HG03457 (cell line): ENCODE results near the gene COL4A2.
"Not testable (repeated sequence)": the region's sequence is repeated elsewhere in the genome, so short reads cannot be mapped to it uniquely, and the experiment has no call there.

ENCODE experiments used
- ATAC-seq: cut with Tn5 transposase; IDR thresholded peaks from one replicate; pipeline ENCODE4 v1.9.1; 2021; ENCODE audit warnings: moderate number of reproducible peaks; ENCODE audit not compliant: unreplicated experiment

The COL4A2 gene

DNA sequence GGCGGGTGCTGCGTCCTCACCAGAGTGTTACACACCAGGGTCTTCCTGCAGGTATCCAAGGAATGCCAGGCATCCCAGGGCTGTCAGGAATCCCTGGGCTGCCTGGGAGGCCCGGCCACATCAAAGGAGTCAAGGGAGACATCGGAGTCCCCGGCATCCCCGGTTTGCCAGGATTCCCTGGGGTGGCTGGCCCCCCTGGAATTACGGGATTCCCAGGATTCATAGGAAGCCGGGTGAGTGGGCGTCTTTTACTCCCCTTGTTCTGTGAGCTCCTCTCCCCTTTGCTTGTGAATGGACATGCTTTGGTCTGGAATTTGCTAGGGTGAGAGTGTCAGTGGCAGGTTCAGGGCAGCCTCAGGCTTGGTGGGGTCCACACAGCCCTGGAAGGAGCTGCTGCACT lies 178.5 kb downstream of the COL4A2 start:
- no peak for ATAC-seq

DNA sequence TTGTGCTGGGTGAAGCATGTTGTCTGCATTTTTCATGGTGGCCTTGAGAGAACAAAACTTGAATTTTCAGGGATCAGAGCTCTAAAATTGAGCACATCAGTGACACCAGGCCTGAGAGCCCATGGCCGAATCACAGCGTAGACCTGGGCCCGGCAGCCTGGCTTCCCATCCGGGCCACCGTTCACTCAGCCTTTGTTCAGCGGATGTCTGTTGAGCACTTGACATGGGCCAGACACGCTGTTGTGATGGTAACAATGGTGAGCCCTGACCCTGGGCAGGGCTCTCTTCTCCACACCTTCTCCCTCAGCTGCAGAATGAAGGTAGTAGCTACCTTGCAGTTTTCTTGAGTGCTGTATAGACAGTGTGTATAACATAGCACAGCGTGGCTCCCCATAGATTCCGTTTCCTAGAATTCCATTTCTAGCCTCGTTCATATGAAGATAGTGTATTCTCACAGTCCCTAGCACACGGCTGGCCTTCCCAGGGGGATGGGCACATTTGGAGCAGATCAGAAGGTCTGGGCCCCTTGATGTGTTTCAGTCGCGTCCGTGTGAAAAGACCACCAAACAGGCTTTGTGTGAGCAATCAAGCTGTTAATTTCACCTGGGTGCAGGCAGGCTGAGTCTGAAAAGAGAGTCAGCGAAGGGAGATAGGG lies 179.1 kb downstream of the COL4A2 start:
- ATAC-seq = no peak

DNA sequence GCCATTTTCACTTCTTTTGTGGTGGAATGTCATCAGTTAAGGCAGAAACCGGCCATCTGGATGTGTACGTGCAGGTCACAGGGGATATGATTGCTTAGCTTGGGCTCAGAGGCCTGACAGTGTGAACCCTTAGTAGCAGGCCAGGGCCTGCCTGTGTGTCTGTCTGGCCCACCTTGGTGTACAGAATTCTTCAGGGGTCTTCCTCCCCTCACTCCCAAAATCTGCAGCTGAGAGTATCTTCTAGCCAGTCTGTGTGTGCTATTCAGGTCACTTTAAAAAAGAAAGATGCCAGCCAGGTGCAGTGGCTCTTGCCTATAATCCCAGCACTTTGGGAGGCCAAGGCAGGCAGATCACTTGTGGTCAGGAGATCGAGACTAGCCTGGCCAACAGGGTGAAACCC lies 179.8 kb downstream of the COL4A2 start:
- not testable (repeated sequence) for ATAC-seq

DNA sequence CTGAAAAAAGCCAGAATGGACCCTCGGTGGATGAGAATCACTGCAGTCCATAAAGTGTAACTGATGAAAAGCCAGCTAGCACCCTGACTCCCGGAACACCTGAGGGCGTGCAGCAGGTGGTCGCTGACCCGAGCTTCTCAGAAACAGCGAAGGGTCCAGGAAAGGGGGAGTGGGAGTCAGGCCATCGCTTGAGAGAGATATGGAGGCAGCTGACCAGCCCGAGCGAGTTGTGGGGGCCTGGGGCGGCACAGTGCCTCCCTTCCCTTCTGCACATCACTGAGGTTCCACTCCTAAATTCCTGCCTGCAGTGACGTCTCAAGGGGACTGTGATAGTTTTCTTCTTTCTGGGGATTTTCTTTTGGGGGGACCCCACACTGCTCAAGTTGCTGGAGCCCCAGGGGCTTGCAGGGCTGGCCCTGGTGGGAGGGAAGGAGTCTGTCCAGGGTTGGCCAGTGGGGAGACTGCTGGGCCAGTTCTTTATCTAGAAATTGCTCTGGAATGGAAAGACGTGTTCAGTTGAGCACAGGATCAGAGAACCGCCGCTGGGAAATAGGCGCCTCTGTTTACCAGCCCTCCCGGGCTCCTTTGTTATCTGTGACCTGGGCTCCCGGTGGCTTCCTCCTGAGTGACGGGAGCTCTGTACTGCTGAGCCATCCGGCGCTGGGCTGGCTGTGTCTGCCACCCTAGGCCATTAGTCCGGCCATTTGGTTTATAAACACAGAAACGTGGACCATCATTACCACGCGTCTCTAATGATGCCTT lies 183.1 kb downstream of the COL4A2 start:
- ATAC-seq = no peak

DNA sequence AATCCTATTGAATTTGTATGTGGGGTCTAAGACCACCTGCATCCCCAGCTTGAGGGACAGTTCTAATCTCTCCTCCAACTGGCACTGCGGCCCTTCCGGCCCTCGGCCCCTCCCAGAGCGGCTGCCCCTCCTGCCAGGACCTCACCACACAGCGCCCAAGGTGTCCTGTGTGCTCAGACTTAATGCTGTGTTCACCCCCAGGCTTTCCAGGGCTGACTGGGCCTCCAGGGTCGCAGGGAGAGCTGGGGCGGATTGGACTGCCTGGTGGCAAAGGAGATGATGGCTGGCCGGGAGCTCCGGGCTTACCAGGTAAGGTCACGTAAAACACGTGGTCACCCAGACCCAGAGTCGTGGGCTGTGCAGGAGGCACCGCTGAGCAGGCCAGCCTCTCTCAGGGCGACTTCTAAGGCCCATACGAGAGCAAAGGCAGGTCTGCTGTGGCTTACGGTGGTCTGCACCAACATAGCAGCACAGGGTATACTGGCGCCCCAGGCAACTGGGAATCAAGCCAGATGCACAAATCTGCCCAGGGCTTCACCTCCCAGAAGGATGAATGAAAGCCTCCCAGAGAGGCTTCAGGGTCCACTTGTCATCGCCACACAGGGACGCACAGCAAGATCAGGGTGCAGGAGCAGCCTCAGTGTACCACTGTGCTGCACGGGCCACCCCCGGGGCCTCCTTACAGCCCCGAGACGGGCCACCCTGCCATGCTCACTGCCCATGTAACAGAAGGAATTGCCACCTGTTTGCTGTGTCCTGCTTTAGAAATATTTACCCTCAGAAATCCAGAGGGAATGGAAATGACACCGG lies 185.0 kb downstream of the COL4A2 start:
- no peak for ATAC-seq

DNA sequence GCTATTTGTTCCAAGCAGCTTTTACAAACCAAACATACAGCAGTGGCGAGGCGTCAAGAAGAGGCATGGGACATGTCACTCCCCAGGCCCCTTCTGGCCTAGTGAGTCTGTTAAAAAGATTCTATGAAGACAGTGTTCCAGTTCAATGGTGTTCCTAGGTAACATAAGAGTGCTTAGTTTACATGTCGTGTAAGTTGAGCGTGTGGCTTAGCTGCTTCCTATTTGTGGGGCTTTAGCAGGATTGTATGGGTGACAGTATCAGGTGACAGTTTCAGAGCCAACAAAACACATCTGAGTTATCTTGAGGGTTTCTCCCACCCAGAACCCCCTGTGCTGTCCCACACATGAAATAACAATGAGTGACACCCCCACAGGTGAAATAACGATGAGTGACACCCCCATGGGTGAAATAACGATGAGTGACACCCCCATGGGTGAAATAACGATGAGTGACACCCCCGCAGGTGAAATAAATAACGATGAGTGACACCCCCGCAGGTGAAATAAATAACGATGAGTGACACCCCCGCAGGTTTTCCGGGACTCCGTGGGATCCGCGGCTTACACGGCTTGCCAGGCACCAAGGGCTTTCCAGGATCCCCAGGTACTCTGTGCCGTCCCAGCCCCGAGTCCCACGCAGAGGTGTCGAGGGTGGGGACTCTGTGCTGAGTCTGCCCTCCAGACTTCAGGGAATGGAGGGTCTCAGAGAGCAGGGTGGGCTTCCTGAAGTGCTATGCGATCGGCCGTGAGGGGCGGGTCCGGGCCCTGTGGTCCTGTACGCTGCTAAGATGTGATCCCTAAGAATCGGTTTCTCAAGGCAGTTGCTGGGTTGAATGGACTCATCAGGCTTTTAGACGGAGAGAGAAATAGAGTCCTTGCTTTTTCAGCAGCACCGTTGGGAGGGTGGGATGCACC lies 185.9 kb downstream of the COL4A2 start:
- ATAC-seq = no peak

DNA sequence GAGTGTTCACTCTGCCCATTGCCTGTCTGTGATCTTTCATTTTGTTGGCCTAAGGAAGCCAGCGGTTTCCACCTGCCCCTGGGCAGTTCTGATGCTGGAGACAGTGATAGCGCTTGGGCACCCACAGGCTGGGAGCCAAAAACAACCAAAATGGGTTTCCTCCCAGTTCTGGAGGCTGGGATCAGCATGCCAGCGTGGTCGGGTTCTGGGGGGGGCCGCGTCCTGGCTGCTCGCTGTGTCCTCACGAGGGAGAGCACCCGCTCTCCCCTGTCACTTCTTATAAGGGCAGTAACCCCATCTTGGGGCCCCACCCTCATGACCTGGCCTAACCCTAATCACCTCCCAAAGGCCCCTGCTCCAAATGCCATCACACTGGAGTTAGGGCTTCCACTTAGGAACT lies 186.5 kb downstream of the COL4A2 start:
- no peak for ATAC-seq

DNA sequence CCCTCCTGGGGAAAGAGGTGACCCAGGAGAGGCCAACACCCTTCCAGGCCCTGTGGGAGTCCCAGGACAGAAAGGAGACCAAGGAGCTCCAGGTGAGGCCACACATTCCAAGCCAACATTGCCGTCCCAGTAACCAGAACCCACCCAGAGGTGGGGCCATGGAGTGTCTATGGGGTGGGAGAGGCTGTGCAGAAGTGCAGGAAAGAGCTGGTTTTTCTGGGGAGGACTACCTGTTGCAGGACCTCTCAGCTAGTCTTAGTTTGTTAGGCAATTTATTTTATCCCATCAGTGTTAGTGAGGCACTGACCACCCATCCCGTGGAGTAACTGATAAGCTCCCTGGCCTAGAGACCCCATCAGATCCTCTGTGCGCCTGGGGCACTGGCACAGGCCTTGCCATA lies 188.3 kb downstream of the COL4A2 start:
- no peak for ATAC-seq

DNA sequence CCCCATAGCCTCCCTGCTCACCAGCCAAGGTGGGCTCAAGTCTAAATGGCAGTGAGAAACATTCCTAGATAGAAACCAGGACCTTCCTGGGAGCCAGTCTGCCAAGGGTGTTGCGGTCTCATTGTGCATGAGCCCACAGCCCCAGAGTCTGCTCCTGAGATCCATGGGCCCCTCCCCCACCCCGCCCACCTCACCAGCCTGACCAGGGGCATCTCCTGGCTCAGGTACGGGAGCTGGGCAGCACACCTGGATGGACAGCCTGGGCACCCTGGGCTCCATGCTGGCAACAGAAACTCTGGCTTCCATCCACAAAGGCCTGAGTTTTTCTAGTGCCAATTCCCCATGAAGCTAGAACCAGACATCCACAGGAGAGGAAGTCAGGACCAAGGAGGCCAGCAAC lies 188.8 kb downstream of the COL4A2 start:
- ATAC-seq = no peak

DNA sequence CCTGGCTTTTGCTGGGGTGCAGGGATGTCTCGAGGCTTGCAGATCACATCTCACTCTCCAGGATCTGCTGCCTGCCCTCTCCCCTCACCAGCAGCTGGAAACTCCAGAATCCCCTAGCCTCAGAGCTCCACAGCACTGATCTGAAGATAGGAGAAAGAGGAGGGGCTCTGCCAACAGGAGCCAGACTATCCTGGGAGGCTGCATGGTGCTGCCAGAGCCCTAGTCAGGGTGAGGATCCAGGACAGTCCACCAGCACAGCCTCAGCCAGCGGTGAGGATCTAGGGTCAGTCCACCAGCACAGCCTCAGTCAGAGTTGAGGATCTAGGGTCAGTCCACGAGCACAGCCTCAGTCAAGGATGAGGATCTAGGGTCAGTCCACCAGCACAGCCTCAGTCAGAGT lies 189.2 kb downstream of the COL4A2 start:
- ATAC-seq = no peak

DNA sequence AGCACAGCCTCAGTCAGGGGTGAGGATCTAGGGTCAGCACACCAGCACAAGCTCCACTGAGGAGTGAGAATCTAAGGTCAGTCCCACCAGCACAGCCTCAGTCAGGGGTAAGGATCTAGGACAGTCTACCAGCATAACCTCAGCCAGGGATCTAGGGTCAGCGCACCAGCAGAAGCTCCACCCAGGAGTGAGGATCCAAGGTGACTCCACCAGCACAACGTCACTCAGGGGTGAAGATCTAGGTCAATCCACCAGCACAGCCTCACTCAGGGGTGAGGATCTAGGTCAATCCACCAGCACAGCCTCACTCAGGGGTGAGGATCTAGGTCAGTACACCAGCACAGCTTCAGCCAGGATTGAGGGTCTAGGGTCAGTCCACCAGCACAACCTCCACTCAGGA lies 189.9 kb downstream of the COL4A2 start:
- no peak for ATAC-seq

DNA sequence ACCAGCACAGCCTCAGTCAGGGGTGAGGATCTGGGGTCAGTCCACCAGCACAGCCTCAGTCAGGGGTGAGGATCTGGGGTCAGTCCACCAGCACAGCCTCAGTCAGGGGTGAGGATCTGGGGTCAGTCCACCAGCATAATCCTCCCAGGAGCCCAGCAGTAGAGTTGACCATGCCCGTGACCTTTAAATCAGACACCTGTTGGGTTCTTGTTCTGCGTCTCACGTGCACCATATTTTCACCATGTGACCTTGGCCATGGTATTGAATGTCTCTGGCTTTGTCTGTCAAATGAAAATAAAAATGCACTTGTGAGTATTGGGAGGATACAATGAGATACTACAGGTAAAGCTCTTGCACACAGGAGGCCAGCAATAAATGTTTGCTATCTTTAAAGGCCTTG lies 190.8 kb downstream of the COL4A2 start:
- not testable (repeated sequence) for ATAC-seq

DNA sequence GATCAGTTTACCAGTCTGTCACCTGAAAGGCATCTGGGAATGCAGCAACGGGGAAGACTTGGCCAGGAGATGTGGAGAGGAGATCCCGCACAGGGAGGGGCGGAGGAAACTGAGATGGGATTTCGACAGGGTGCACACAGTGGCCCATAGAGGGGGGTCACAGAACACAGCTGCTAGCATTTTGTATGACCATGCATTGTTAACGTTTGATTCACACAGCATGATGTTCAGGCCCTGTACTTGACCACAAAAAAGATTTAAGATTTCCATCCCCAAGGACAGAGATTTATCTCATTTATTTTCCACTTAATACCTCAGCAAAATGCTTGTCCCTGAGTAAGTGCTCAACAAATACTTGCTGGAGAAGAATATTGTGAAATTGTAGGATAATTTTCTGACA lies 191.2 kb downstream of the COL4A2 start:
- ATAC-seq = no peak

DNA sequence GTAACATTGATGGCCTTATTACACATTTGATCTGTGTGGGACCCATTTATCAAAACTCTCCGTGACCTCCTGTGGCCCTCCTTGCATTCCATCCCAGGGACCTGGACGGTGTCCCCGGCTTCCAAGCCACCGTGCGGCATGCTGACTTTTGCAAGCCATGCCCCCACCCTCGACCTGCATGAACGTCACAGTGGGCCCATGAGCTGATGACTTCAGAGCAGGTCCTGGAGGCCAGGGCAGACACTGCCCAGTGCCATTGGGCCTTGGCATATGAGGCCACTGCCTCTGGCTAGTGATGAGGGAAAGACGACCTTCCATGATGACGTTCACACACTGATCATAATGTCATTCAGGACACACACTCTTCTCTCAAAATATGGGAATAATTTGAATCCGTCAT lies 191.7 kb downstream of the COL4A2 start:
- ATAC-seq = no peak

DNA sequence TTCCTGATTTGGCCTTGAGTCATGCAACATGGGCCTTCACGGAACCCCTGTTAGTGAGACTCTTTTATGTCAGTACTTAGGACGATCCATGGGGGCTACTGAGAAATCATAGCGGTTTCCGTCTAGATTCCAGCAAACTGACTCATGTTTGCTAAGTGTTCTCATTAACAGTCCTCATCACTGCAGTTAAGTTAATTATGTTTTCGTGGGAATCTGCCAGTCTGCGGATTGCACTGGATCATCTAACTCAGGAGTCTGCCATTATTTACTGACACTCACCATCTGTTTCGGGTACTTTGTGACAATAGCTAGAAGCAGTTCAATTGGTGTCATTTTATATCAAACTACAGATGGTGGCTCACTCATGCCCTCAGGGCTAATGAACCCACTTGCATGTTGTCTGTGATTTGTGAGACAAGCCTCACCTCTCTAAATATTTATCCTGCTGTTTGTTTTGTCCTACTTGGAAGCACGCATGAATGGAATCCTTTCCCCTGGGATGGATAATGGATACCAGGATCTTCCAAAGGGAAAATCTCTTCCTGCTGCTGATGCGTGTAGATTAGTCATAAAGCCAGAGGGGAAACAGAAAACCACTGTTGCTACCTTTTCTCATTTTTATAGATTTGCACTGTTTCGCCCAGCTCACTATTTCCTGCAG lies 192.7 kb downstream of the COL4A2 start:
- no peak for ATAC-seq

DNA sequence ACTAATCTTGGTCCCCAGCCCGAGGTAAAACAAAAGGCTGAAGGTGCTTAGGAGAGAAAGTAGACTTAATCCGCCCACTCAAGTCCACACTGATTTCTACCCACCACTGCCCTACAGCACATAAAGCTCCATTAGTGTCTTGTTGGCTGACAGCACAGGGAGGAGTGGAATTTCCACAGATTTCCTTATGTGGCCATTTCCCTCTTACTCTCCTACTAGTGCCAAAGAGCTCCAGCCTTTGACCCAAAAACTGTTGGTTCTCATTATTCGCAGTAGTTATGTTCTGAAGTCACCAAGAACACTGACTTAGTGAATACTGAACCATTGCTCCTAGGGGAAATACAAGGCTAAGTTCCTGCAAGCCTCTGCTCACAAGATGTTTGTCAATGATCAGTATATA lies 193.3 kb downstream of the COL4A2 start:
- no peak for ATAC-seq

DNA sequence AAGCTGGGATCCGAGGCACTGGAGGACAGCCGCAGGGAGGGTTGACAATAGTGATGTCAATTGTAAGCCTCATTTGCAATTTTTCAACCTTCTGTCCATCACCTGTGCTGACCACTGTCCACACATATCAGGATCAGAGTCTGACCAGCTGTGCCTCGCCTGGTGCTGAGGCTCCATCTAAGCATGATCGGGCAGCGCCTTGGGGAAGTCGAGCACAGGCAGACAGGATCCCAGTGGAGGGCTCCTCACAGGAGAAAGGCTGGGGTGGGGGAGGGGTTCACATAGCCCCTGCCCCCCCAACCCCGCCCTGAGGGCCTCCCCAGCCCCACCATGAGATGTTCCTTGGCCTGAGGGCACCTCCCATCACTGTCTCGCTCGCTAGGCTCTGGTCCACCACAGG lies 194.1 kb downstream of the COL4A2 start:
- ATAC-seq = no peak

DNA sequence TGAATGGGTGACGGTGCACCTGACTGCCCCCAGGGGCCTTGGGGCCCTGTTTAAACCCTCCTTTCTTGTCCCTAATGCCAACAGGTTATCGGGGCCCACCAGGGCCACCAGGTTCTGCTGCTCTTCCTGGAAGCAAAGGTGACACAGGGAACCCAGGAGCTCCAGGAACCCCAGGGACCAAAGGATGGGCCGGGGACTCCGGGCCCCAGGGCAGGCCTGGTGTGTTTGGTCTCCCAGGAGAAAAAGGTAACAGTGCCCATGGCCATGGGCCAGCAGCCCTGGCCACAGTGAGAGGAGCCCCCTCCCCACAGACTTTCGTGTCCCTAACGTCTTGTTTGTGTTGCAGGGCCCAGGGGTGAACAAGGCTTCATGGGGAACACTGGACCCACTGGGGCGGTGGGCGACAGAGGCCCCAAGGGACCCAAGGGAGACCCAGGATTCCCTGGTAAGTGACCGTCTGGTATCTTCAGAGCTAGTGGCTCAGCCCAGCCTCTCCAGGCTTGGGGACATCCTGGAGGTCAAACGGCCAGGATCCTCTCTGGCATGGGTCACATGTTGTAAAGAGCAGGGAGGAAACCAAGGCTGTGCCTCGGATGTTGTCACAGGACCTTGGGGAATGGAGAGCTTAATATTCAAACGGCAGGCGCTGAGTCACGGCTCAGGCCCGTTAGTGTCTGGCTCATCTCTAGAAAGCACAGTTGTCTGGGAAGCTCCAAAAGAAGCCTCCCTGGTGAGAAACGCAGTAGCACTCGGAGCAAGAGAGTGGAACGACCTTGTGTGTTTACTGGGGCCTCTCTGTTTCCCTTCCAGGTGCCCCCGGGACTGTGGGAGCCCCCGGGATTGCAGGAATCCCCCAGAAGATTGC lies 196.2 kb downstream of the COL4A2 start:
- no peak for ATAC-seq

DNA sequence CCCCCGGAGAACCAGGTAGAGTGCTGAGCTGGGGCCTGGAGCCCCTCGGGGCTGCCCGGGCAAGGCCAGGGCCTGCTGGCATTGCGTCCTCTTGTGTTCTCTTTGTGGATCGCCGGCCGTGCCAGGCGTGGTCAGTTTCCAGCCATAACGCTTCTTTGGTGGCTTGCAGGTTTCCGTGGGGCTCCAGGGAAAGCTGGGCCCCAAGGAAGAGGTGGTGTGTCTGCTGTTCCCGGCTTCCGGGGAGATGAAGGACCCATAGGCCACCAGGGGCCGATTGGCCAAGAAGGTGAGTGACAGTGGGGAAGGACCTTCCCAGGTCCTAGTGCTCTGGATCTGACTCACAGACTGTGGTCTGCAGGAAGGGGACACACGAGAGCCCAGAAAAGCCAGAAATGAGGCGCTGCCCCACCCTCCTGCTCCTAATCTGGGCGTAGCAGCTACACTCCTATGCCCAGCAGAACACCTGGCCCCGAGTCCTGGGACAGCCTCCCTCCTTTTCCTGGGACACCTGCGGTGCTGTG lies 197.0 kb downstream of the COL4A2 start:
- no peak for ATAC-seq
